SU-DHL-6 (cell line): ENCODE results near the gene ZNF836.

Experiments used
- EZH2phosphoT487 ChIP-seq: fragments of 200-600 bp; sonication (generic), shearing (Covaris generic); conservative IDR thresholded peaks from 2 replicates; pipeline ENCODE4 v1.6.1; 2018; ENCODE audit warnings: mild to moderate bottlenecking, antibody characterized with exemption, low read length, moderate library complexity, mixed read lengths
- TF ChIP-seq, protein P1 (sequence below): fragments of 200-600 bp; sonication (generic); IDR thresholded peaks from one replicate; pipeline ENCODE4 v1.5.1; 2017; ENCODE audit warnings: antibody characterized with exemption, mild to moderate bottlenecking, low read length, moderate library complexity; ENCODE audit not compliant: insufficient read depth, poor library complexity, severe bottlenecking

- TF ChIP-seq, protein P1, sequence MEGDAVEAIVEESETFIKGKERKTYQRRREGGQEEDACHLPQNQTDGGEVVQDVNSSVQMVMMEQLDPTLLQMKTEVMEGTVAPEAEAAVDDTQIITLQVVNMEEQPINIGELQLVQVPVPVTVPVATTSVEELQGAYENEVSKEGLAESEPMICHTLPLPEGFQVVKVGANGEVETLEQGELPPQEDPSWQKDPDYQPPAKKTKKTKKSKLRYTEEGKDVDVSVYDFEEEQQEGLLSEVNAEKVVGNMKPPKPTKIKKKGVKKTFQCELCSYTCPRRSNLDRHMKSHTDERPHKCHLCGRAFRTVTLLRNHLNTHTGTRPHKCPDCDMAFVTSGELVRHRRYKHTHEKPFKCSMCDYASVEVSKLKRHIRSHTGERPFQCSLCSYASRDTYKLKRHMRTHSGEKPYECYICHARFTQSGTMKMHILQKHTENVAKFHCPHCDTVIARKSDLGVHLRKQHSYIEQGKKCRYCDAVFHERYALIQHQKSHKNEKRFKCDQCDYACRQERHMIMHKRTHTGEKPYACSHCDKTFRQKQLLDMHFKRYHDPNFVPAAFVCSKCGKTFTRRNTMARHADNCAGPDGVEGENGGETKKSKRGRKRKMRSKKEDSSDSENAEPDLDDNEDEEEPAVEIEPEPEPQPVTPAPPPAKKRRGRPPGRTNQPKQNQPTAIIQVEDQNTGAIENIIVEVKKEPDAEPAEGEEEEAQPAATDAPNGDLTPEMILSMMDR = no peak
- TF ChIP-seq EZH2phosphoT487 = no peak
These were observed 27.3 kb upstream of the ZNF836 start for GRCh38 chr19:52198678-52199077.
